GM12874 (cell line): ENCODE data around the gene PCDHA4.
A peak's percentile ranks its signal among the peaks of the same experiment; 100 is the strongest.
"Not testable (repeated sequence)": the region's sequence is repeated elsewhere in the genome, so short reads cannot be mapped to it uniquely, and the experiment has no call there.

Source experiments
- CTCF ChIP-seq: IDR thresholded peaks from 2 replicates; pipeline ENCODE4 v1.5.1; 2011; ENCODE audit warnings: low read depth, mild to moderate bottlenecking, control low read depth, low read length, moderate library complexity; ENCODE audit not compliant: insufficient read depth

Gene PCDHA4

GRCh38 chr5:140835622-140836510 lies 29.0 kb downstream of the PCDHA4 start:
- TF ChIP-seq CTCF, result no peak

- 0 out of 2 replicates have a peak, but pooled peaks have one; percentile 22 for TF ChIP-seq CTCF
Measured at GRCh38 chr5:140840978-140841962, 34.4 kb downstream of the PCDHA4 start, which contains the start of gene PCDHA8. TSS of gene PCDHA8 (plus strand) at chr5:140841187. CDS start at chr5:140841322, 135 bp downstream.

GRCh38 chr5:140842798-140843733 lies 36.2 kb downstream of the PCDHA4 start:
- no peak for TF ChIP-seq CTCF

- TF ChIP-seq CTCF, result not testable (repeated sequence)
Measured at GRCh38 chr5:140848139-140849102, 41.6 kb downstream of the PCDHA4 start, which contains the start of gene PCDHA9. TSS of gene PCDHA9 (plus strand) at chr5:140848382. CDS start at chr5:140848496, 114 bp downstream.

GRCh38 chr5:140855772-140856674 lies 49.2 kb downstream of the PCDHA4 start, which contains the start of gene PCDHA10:
TSS of gene PCDHA10 (plus strand) at chr5:140855897. CDS start at chr5:140856049, 152 bp downstream.
- no peak for TF ChIP-seq CTCF
